ENCODE results near the gene UPB1. TPM values are rescaled to one million over a fixed set of nuclear protein-coding genes. Genes with fewer than 3 reads are reported as not detected.
A peak's percentile ranks its signal among the peaks of the same experiment; 100 is the strongest.

Gene UPB1
- total RNA-seq, 2 donors from 2014 or later = 0.68 to 2.3 TPM

DNA sequence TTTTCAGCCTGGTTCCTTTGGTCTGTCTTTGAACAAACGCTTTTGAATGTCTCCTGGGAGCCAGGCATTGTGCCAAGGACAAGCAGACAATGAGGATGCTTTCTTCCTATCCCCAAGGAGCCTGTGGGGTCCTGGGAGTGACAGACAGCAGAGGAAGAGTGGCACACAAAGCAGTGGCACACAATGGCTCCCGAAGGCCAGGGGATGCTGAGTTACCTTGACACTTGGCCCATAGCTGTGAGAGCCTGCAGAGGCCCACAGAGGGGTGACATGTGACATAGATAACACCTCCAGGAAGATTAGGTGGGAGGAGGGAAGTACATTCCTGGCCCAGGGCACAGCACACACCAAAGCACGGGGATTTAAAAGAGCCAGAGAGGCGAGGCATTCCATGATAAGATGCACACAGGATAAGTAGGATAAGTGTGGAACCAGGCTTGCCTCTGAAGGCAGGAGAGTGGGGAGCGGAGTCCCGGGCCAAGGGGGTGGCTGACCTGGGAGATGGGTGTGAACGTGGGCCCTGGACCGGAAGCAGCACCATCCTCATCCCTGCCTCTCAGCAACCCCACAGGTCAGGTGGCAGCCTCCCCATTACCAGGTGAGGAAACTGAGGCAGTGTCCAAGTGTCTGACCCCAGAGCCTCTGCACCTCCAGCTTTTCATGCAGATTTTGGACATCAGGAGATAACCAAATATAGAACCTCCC lies 6.3 kb downstream of the UPB1 start:
- intact Hi-C loops (cut with DNase I) = loop anchor here in 1 of 2 donors (5.0 kb wide), 1 partner anchor 79 kb away; no protein-coding TSS in a partner anchor
- no peak for DNase-seq
- ATAC-seq = peak; percentile 65 to 69

DNA sequence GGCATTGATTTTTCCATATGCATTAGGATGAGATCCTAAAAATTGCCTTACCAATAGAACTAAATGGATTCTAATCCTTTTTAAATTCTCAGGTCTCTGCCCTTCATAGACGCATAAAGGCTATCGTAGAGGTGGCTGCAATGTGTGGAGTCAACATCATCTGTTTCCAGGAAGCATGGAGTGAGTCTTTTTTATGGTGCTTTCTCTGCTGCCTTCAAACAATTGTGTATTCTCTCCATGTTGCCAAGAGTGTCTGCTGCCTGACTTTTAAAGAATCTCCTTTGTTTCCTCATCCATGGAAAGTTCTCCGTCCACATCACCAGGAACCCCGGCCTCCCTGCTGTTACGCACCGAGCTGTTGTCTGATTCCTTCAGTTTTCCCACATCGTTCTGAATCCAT lies 6.9 kb downstream of the UPB1 start:
- DNase-seq (no peak), ATAC-seq (no peak)
- intact Hi-C loops (cut with DNase I) = loop anchor here in 1 of 2 donors (5.0 kb wide), 1 partner anchor 80 kb away; no protein-coding TSS in a partner anchor

DNA sequence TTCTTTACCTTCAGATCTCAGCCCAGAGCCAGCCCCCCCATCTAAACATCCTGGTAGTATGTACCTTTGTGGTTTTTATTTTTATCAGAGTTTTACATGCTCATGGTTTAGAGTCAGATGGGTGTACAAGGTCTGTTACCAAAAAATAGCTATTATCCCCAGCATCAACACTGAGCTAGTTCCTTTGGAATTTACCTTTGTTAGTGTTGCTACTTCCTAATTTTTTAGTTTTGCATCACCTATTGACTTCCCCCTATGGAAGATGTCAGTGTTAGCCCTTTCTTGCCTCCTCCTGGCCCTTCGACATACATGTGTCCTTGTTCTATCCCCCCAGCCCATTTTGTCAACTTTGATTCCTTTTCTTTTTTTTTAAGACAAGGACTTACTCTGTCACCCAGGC lies 7.4 kb downstream of the UPB1 start:
- no peak for DNase-seq
- no peak for ATAC-seq
- intact Hi-C loops (cut with DNase I) = loop anchor here in 1 of 2 donors (5.0 kb wide), 1 partner anchor 80 kb away; no protein-coding TSS in a partner anchor

DNA sequence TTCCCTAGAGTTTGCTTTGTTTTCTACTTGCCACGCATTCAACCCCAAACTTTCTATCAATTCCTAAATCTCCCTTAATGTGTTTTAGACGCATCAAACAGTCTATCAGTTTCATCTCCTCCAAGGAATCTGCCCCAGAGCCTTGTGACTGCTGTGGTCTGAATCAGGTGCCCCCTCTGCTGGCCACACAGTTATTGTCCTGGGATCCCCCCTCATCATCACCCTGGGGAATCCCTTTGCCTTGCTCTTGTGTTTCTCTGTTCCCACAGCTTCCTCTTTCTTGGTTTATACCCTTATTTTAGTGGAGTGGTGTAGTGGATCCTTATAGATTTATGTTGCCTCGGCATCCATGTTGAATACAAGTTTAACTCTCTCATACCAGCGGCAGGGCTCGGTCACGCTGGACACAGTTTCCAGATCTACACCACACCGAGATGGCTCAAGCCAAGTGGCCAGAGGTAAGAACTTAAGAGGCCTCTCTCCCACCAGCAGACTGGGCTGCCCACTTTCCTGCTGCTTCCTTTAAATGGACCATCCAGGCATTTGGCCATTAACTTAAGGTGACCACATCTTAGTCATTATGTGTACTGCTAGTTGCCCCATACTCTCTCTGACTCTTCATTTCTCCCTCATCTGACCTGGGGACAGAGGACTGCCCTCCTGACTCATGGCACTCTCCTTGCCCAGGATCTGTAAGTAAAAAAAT lies 8.2 kb downstream of the UPB1 start:
- intact Hi-C loops (cut with DNase I) = loop anchor here in 1 of 2 donors (5.0 kb wide), 1 partner anchor 81 kb away; no protein-coding TSS in a partner anchor
- ATAC-seq = peak; percentile 60 to 68
- DNase-seq = peak; percentile 68

DNA sequence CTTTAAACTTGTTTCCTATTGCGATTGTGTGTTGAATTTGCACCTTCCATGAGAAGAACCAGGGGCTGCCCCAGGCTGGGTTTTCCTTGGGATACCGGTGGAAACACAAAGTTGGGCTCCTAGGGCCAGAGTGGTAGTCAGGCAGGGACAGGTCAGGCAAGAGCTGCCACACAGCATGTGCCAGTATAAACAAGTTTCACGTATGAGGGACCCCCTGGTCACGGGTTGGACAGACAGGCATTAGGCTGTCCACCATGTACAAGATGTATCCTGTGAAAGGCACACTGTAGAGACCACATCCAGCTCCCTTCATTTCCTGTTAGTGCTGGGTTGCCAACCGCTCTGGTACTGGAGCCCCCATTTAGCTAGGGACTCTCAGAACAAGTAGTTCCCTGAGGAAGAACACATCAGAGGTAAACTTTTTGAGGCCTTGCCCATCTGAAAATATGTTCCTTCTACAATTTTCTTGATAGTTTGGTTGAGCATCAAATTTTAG lies 8.8 kb downstream of the UPB1 start:
- DNase-seq (no peak), ATAC-seq (no peak)
- intact Hi-C loops (cut with DNase I) = loop anchor here in 1 of 2 donors (5.0 kb wide), 1 partner anchor 82 kb away; no protein-coding TSS in a partner anchor

DNA sequence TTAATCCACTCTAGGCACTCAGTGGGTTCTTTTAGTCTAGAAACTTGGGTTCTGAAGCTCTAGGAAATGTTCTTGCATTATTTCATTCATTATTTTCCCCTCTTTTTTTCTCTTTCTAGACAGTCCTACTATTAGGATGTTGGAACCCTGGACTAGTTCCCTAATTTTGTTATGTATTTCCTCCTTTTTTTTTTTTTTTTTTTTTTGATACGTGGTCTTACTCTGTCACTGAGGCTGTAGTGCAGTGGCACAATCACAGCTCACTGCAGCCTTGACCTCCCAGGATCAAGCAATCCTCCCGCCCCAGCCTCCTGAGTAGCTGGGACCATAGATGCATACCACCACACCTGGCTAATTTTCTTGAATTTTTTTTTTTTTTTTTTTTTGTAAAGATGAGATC lies 9.4 kb downstream of the UPB1 start:
- ATAC-seq (no peak), DNase-seq (no peak)
- intact Hi-C loops (cut with DNase I) = loop anchor here in 1 of 2 donors (5.0 kb wide), 1 partner anchor 82 kb away; no protein-coding TSS in a partner anchor

- intact Hi-C loops (cut with DNase I) = loop anchor here in 1 of 2 donors (5.0 kb wide), 1 partner anchor 83 kb away; no protein-coding TSS in a partner anchor
- ATAC-seq (no peak), DNase-seq (no peak)
Observed at GRCh38 chr22:24504956-24505736, 10.0 kb downstream of the UPB1 start.

- intact Hi-C loops (cut with DNase I) = no loop called here
- ATAC-seq (no peak), DNase-seq (no peak)
Observed at GRCh38 chr22:24506802-24507438, 11.8 kb downstream of the UPB1 start.

DNA sequence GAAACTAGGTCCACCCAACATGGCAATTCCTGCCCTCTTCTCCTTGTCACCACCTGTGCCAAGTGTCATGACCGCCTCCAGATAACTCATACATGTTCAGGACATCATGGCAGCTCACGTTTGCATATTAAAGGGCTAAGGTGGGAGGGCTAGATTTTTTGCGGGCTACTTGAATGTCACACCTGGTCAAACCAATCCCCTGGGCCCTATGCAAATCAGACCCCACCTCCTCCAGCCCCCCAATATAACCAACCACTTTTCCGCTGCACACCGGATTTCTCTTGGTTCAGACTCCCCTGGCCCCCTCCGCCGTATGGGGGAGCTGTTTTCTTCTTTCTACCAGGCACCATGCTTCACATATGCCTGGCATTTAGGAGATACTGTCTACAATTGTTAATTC lies 12.6 kb downstream of the UPB1 start:
- no peak for DNase-seq
- intact Hi-C loops (cut with DNase I) = no loop called here
- ATAC-seq = no peak

DNA sequence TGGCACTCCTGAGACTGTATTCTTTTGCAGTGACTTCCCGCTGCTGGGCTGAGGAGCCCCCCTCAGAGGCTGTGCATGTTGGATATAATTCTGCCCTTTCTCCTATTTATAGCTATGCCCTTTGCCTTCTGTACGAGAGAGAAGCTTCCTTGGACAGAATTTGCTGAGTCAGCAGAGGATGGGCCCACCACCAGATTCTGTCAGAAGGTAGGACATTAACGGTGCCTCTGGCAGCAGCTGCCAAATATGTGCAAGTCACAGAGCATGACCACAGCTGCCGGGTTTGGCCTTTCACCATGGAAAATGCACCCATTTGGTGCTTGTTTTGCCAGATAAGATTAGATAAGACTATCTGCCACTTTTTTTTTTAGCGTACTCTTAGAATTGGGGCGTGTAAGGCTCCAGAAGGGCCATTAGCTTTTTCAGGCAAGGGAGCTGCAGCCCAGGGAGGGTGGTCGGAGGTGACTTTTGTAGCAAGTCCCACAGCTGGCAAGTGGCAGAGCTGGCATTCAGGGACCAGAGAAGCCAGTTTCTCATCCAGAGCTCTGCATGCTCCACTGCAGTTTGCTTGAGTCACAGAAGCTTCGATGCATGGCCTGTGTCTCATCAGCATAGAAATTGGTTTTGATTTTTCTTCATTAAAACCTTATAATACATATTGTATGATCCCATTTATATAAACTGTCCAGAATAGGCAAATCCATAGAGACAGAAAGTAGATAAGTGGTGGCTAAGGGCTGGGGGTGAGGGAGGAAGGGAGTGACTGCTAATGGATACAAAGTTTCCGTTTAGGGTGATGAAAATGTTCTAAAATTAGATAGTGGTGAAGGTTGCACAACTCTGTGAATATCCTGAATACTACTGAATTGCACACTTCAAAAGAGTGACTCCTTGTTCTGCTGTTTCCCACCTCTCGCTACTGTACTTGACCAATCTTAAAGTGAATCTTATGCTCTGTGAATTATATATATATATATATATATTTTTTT lies 15.8 kb downstream of the UPB1 start:
- intact Hi-C loops (cut with DNase I) = no loop called here
- peak; percentile 62 to 81 for ATAC-seq
- peak; percentile 43 for DNase-seq

- intact Hi-C loops (cut with DNase I) = no loop called here
- DNase-seq (no peak), ATAC-seq (peak in 1 of 2 donors; percentile 57)
Observed at GRCh38 chr22:24512043-24512442, 16.9 kb downstream of the UPB1 start.

- intact Hi-C loops (cut with DNase I) = no loop called here
- no peak for ATAC-seq
Observed at GRCh38 chr22:24513378-24514240, 18.5 kb downstream of the UPB1 start.

GRCh38 chr22:24514241-24515026 lies 19.3 kb downstream of the UPB1 start:
- intact Hi-C loops (cut with DNase I) = no loop called here
- DNase-seq (no peak), ATAC-seq (no peak)

More at GRCh38 chr22:24513378-24514240, 18.5 kb downstream of the UPB1 start:
- DNase-seq = no peak

DNA sequence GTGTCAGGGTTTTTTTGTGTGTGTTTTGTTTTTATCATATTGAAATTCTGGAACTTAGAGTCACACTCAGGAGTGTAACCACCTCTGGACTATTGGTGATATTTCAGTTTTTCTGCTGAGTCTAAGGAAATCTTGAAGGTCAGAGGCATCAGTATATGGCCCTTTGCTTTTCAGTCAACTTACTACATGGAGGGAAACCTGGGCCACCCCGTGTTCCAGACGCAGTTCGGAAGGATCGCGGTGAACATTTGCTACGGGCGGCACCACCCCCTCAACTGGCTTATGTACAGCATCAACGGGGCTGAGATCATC lies 19.9 kb downstream of the UPB1 start:
- DNase-seq (no peak), ATAC-seq (no peak)
- intact Hi-C loops (cut with DNase I) = no loop called here

- no peak for DNase-seq
- ATAC-seq = peak; percentile 15 to 65
- intact Hi-C loops (cut with DNase I) = no loop called here
Observed at GRCh38 chr22:24516301-24516737, 21.2 kb downstream of the UPB1 start.

DNA sequence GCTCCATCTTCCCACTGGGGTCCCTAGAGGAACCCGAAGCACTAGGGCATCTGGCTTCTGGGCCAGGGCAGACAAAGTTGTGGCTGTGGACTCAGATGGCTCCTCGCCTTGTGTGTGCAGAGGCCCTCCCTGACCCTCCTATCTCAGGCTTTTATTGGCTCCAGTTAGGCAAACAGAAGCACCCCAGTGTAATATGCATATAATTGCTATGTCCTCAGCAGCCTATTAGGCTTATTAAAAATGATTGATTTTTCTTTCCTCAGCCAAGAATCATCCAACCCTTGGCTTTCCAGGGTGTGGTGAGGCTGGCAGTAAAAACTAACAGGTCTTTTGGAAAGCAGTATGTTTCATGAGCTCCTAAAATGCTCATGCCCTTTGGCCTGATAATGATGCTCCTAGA lies 22.3 kb downstream of the UPB1 start:
- DNase-seq = no peak
- ATAC-seq = peak in 1 of 2 donors; percentile 23
- intact Hi-C loops (cut with DNase I) = no loop called here

Data from left cardiac atrium (tissue), 4 donors.